ENCODE measurements around the gene P2RY12.

The P2RY12 gene

DNA sequence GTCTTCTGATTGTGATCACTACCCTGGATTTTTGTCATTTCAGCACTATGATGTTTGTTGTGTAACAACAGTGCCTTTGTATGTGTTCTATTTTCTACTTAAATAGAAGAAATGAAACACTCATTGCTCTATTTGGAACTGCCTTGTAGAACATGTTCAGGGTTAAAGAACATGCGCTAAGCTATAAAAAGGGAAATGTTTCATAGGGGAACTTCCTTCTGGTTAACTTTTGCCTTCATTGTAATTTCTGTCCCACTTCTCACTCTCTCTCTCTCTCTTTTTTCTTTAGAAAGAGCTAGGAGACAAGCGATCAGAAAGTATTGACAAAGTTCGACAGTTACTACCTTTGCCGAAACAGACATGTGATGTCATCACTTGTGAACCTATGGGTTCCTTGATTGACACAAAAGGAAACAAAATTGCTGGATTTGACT, at the start of gene P2RY12:
P2RY12 (minus strand) TSS at position 13 of the 434 bp plus-strand sequence. CDS start 45,908 bp downstream, outside the sequence.
- no peak for DNase-seq (ENCODE audit: low read depth in 2 of 2, low spot score in 1 of 2)

DNA sequence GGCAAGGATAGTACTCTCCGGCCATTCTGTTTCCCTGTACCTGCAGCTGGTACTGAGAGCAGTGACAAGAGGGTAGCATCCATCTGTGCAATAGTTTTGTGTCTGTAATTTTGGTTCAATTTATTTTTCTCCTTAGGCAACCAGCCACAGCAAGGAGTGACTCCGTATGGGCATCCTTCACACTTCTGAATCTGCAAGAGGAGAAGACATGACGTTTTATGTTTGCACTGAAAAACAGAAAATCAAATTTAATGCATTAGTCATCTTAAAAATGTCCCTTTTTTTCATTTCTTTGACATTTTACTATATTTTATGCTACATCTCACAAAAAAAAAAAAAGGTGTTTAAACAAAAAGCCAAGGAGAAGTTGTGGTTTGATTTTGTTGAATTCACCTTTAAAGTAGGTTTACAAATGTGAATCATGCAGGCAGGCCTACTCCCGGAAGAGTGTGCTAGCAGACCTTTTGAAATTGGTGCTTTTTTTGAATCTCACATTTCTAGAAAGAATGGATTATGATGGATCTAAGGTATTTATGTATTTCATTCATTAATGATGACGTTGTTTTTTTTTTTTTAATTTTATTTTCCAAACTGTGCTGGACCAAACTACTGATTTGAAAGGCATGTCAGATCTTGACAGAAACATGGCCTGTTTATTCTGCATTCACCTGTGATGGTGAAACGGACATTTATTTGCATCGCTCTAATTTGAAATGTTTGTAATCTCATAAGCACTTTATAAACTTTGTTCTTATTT, 48.2 kb upstream of the P2RY12 start:
- no peak for DNase-seq (ENCODE audit: low read depth in 2 of 2, low spot score in 1 of 2)

DNA sequence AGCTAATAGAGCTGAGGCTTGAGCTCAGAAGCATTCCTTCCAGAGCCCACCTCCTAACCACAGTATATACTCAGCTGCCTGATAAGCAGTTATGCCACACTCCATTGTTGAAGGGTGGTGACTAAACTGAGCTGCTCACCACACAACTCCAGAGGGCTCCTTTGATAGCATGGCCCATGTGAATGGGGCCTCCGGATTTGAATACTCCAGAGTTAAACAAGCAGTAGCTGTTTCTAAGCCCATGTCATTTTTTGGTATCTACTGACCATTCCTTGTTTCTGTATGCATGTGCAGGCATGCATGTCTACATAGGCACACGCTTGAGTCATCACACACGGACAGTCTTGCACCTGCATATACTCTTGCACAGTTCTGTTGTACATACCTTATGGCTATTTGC, 47.4 kb upstream of the P2RY12 start:
- DNase-seq (ENCODE audit: low read depth in 2 of 2, low spot score in 1 of 2): no peak

DNA sequence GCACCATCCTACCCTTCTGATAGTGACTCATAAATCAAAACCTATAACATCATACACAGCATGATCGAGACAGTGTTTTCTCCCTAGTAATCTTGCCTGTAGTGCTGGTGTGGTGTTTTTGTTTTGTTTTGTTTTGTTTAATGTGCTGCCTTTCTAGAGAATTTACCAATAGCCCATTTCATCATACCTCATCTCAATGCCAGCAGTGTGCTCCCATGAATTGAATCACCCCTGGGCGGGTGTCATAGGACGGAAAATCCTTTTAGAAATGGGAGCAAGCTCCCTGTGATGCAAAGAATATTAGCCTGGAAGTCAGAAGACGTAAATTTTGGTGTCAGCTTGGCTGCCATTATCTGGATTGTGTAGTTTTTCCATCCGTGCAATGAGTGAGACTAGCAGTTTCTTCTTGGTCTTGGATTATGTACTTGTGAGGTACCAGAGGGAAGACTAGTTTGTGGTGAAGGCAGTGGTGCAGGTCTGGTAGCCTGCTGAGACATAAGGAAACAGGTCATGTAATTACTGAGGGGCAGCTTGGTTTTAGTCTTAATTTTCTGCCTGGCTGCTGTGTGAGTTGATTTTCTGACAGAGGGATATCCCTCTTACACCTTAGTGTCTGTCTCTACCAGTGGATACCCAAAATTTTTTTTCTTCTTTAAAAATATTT, 46.4 kb upstream of the P2RY12 start:
- no peak for DNase-seq (ENCODE audit: low read depth in 2 of 2, low spot score in 1 of 2)

DNA sequence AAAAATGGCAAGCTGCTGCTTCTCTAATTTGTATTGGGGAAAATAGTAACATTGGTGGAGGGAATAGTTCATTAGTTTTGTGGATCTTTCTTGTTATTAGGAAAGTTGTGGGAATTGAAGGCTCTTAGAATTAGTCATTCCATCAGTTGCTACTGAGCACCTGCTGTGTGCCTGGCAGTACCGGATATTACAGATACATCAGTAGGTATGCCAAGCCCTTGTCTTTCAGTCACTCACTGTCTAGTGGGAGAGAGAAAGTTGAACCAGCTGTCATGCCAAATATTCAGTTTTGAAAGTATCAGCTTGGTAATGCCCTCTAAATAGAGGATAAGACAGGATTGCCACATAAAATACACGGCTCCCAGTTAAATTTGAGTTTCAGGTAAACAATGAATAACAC, 43.8 kb upstream of the P2RY12 start:
- DNase-seq (ENCODE audit: low read depth in 2 of 2, low spot score in 1 of 2): no peak

DNA sequence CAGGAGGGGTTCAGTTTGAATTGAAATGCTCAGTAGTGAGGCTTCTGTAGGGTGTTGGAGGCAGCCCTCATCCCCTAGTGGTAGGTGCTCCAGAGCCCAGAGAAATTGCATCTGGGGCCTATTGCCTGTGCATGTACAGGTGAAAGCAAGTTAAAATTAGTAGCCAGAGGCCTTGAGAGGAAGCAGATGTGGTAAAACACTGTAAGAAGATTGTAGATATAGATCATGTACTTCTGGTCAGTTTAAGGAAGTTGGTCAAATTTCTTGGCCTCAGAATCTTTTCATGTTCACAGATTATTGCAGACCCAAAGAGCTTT, 41.7 kb upstream of the P2RY12 start:
- no peak for DNase-seq (ENCODE audit: low read depth in 2 of 2, low spot score in 1 of 2)

DNA sequence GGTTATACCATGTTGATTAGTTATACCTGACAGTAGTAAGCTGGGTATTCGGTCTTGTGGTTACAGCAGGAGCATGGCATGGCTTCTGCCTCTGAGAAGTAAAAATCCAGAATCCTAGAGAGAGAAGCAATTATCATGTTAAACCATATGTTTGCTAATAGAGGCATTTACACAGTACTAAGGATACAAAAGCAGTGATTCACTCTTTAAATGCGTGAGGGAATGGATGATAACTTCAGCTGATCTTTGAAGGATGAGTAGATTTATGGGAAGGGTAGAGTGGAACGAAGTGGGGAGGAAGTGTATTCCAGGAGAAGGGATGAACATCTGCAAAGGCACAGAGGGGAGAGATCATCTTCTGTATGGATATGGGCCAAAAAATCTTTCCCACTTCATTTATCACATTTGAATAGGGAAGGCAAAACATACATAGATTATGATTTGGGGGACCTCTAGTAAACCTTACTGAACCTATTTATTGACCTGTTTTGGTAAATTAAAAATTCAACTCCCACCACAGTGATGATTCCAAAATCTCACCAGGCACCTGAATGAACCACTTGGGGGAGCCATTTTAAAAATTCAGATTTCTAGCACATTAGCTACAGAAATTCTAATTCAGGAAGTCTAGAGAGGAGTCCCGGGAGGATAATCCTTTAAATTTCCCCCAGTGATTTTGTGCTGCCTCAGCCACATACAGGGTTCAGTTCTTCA, 41.2 kb upstream of the P2RY12 start:
- no peak for DNase-seq (ENCODE audit: low read depth in 2 of 2, low spot score in 1 of 2)

DNA sequence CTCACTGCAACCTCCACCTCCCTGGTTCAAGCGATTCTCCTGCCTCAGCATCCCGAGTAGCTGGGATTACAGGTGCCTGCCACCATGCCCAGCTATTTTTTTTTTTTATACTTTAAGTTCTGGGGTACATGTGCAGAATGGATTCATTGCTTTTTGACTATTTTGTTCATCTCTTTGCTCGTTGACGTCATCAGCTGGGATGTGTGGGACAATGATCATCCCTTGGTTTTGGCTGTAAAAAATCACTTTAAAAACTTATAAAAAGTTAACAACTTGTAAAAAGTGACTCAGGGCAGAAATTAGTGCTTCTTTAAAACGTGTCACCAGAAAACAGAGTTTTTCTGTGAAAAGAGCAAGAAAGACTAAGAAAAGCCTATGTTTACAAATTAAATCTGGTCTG, 38.5 kb upstream of the P2RY12 start:
- no peak for DNase-seq (ENCODE audit: low read depth in 2 of 2, low spot score in 1 of 2)

DNA sequence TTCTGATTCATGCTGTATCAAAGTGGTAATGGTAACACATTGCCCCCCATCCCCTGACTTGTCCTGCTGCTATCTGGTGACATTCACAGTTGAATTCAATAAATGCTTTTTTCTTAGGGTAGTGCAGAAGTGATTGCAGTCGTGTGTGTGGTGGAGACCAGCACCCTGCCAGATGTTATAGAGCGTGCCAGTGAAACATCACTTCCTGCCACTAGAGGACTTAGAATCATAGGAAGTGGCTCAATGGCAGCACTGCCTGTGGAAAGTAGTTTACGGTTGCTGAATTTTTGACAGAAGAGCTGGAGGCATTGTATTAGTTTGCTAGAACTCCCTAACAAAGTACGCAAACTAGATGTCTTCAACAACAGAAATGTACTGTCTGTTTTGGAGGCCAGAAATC, 37.4 kb upstream of the P2RY12 start:
- no peak for DNase-seq (ENCODE audit: low read depth in 2 of 2, low spot score in 1 of 2)

DNA sequence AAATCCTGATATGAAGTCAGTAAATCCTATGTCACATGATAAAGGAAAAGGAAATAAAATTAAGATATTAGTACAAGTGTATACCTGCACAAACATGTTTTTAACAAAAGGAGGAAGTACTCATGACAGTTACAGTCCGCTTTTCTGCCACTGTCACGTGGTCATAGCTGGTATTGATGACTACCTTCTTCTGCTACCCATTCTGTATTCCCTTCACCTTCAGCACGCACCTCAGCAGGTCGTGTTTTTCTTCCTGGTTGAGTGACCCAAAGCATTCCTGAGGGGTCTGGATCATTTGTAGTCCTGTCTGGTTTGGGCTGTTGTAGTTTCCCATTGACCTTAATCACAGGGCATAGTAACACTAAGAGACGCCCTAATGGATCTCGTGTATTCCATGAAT, 35.3 kb upstream of the P2RY12 start:
- no peak for DNase-seq (ENCODE audit: low read depth in 2 of 2, low spot score in 1 of 2)

DNA sequence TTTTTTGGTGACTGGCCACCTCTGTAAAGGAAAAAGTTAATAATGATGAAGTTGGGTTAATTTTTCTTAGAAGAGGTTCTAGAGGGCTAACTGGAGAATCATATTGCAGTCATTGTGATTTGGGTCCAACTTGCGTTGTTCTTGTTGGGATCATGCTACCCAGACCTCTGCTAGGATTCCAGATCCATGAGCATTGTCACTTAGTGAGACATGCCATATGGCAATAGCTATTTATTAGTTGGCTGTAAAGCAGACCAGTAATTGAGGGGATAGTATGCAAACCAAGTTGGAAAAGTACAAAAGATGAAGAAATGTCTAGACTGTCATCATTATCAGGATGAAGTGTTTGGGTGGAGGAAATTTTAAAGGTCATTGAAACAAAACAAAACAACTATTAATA, 30.7 kb upstream of the P2RY12 start:
- no peak for DNase-seq (ENCODE audit: low read depth in 2 of 2, low spot score in 1 of 2)

DNA sequence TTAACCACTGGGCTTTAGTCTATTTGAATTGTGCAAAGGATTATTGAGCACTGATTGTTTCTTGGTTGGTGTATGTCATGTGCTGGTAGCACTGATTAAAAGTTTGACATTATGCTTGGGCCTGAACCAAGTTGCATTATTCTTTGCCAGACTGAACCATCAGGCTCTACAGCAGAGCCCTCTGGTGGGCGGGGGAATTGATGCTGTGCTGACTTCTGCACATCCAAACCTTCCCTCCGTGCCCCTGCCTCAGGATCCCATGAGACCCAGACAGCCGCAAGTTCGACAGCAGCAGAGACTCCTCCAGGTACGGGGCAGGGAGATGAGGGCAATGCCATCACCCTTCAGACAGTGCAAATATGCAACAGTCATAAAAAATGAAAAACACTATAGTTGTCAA, 28.4 kb upstream of the P2RY12 start:
- DNase-seq (ENCODE audit: low read depth in 2 of 2, low spot score in 1 of 2): no peak

DNA sequence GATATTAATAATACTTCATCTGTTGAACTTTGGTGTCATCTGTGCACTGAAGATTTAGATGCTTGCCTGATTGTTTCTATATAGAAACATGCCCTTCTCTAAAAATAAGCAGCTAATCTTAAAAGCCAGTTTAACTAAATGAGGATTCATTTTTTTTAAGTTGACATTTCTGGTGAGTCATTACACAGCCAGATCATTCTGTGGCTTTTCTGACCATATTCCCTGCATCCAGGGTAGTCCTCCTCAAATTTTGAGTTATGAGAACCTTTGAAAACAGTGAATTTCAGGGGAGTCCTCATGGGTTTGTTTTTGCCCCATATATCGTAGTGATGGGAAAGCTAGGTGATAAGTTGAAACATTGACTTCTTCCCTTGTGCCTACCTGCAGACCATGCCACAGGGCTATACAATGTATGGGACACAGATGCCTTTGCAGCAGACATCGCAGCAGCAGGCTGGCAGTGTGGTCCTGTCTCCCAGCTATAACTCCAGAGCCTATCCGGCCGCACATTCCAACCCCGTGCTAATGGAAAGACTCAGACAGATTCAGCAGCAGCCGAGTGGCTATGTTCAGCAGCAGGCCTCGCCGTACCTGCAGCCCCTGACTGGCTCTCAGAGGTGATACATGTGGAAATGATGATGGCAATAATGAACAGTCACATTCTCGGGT, 26.5 kb upstream of the P2RY12 start:
- no peak for DNase-seq (ENCODE audit: low read depth in 2 of 2, low spot score in 1 of 2)

DNA sequence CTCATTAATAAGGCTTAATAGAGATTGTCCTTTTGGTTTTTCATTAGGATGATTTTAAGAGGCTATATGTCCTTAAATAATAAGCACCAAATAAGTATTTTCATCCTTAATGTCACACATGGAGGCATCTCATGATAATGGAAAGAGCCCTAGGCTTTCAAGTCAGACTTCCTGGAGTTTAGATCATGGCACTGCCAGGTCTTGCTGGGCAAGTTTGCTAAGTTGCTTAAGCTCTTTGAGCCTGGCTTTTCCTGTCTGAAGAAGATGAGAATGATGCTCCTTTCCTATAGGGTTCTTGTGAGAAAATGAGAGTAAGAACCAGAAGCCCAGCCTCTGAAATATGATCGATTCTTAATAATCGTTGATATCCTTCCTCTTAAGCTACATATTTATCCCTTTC, 23.4 kb upstream of the P2RY12 start:
- no peak for DNase-seq (ENCODE audit: low read depth in 2 of 2, low spot score in 1 of 2)

DNA sequence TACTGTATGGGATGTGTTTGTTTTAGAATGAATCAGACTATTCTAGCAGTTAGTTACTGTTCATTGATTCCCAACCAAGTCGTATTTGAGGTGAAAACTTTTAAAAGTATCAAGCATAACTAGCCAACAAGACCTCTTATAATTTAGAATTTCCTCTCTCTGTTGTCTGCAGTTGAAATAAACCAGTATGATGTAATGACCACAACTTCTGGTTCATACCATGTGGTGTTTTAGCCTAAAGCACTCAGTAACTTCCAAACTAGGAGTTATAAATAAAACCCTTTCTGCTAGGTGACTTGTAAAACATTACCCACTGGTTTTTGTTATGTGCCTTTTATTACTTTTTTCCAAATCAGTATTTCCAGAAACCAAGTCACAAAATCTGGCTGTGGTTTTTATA, 19.8 kb upstream of the P2RY12 start:
- no peak for DNase-seq (ENCODE audit: low read depth in 2 of 2, low spot score in 1 of 2)

DNA sequence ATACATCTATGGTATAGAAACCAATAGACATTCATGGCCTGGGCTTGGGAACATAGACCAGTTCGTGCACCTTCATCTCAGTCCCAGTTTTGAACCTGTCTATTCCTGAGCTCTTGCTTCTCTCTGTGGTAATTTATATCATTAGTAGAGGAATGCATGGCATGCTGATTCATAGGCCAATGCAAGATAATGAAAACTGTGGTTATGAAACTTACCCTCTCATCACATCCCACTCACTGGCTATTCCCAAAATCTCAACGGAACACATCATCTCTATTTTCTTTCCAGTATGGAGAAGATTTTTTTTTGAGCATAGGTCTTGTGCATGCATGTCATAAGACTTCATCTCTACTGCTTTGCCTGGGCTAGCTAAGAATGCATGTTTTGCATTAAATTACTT, 18.7 kb upstream of the P2RY12 start:
- DNase-seq (ENCODE audit: low read depth in 2 of 2, low spot score in 1 of 2): no peak

DNA sequence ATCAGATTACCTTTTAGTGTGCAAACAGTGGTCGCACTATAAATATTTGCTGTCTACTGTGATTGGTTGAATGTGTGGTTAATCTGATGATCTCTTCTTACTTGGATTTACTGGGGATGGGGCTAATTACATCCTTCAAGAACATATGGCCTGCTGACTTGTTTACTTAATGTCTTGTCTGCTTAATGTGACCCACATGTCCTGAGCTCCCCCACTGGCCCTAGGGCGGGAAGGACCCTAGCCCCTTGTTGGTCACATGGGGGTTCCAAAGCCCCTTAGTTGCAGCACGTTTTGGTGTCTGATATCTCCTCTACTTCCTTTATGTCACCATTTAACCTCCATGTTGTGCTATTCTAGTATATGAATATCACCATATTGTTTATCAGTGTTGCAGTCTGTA, 17.8 kb upstream of the P2RY12 start:
- no peak for DNase-seq (ENCODE audit: low read depth in 2 of 2, low spot score in 1 of 2)

DNA sequence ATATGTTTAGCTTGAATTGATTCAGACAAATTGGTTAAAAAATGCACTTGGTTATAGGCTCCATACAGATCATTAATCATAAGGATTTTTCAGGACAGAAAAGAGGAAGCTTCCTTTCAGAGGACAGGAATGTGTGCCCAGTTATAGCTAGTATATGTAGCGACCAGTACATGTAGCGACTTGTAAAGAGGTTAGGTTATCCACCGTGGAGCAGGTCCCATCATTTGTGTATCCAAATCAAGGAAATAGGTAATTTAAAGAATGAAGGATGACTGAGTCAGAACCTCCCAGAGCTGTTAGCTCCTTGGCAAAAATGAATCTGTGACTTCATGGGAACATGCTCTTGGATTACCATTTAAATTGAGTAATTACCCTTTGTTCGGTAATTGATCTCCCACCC, 15.8 kb upstream of the P2RY12 start:
- no peak for DNase-seq (ENCODE audit: low read depth in 2 of 2, low spot score in 1 of 2)

DNA sequence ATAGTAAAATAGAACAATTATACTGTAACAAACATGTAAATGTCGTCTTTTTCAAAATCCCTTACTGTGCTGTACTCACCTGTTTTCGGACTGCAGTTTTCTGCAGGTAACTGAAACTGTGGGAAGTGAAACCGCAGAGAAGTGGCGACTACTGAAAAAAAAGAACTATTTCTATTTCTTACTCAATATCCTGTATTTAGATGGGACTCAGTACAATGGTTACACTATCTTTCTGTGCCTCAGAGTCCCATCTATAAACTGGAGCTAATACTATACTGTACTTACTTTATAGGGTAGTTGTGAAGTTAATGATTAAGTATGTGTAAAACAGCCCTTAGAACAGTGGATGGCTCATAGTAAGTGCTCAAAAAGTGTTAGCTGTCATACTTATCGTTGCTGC, 14.3 kb upstream of the P2RY12 start:
- DNase-seq (ENCODE audit: low read depth in 2 of 2, low spot score in 1 of 2): no peak

DNA sequence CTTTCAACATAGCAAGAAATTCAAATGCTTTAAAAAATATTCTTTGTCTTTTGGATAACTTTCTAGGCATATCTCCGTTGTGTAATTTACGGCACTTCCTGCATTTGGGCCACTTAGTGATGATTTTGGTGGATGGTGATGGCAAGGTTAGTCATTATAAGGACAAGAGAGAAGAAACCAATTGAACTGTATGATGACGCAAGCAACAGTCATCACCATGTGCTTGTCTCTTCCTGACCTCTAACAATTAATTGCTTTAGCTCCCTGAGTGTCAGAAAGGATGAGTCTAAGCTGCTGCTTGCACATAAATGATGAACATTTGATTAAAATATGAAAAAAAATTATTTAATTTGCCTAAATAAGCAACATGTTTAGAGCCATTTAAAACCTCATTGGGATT, 11.3 kb upstream of the P2RY12 start:
- DNase-seq (ENCODE audit: low read depth in 2 of 2, low spot score in 1 of 2): no peak

DNA sequence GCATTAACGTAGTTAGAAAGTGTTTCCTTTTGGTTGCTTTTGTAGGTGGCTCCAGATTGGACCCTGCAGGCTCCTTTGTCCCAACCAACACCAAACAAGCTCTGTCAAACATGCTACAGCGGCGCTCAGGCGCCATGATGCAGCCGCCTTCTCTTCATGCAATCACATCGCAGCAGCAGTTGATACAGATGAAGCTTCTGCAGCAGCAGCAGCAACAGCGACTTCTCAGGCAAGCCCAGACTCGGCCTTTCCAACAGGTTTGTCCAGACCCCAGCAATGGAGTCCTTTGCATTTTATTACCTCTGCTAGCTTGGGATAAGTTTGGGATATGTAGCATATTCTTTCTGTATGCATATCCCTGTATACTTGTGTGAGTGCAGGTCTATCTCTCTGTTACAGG, 10.1 kb upstream of the P2RY12 start:
- no peak for DNase-seq (ENCODE audit: low read depth in 2 of 2, low spot score in 1 of 2)

DNA sequence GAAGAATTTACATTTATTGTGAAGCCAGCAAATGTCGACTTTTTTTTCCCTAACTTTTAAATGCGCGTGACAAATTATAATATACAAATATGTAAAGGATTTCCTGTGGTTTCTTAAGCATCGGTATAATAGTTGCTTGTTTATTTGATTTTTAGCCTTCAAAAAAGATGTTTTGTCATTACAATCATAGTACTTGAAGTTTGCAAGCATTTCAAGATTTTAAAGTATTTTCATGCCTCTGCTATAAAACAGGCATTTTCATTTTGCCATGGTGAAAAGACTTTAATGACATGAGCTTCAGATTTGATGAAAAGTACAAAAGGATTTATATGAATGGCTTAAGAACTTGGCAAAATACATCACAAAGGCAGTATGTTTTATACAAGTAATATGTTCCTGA, 9.4 kb upstream of the P2RY12 start:
- DNase-seq (ENCODE audit: low read depth in 2 of 2, low spot score in 1 of 2): no peak

Measured in stimulated activated CD8-positive, alpha-beta memory T cell treated with anti-CD3 and anti-CD28 coated beads, Interleukin-4, amount 100 ng/mL, for 1 hour (primary cell).